ENCODE data around the gene TRAT1.

The TRAT1 gene

GRCh38 chr3:108849075-108849474, 26.5 kb downstream of the TRAT1 start:
- DNase-seq (ENCODE audit: low read depth in 2 of 2, low spot score in 1 of 2) = no peak

DNA sequence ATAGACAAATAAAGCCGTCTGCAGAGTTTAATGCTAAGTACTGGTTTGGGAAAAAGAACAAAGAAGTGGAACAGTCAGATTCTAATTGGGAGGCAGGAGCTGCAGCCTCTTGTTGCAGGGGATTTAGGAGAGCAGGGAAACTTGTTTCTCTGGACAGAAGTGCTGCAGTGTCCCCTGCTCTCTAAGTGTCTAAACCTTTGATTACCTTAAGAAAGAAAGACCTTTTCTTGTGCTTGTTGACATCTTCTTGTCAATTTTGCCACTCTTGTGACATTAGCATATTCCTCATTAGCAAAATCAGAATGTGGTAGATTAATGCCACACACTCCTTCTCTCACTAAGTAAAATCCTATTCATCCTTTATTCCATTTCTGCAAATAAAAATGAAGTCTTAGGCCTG, 38.8 kb downstream of the TRAT1 start:
- no peak for DNase-seq (ENCODE audit: low read depth in 2 of 2, low spot score in 1 of 2)

DNA sequence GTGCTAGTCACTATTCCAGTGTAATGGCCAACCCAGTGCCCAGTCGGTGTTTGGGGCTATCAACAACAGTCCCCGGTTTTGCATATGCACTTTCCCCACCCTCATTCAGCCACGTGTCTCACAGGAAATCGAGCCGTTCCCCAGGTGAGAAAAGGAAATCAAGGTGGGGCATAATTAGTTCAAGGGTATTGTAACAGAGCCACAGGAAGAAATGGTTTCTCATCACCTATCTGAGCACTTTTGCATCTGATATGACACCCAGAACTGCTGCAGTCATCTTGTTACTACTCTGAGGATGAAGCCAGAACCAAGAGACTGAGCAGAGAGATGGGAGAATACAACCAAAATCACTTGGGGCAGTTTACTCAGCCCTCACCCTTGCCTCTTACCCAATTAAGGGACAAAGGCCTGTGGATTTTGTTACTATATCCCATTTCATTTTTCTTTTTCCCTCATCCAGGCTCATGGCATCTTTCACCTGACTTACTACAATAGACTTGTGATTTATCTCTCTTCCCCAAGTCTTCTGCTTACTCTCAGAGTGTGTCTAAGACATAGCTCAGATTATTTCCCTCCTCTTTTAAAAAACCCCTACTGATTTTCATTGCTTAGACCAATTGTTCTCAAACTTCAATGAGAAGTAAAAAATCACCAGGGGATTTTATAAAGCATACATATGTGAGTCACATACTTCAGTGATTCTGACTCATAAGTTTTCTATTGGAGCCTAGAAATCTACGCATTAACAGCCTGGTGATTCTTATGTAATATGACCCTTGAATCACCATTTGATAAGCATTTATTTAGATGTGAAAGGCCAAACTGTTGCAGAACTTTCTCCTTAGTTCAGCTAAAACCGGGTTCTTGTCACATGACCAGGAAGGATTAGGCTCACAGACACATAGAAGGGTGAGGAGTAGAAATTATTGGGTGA, 40.5 kb downstream of the TRAT1 start:
- DNase-seq (ENCODE audit: low read depth in 2 of 2, low spot score in 1 of 2) = no peak

DNA sequence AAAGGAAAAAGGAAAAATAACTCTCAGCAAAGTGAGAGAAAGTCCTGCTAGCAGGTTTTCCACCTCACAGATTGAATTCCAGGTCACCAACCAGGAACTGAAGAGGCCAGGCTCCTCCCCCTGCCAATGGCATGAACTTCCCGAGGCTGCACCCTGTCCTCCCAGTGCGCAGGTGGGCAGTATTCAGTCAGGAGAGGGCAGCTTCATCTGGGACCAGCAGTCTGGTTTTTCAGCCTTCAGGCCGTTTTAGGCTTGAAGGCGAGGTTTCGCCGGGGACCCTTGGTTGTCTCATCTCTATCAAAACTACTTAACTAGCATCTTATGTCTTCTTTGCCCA, 41.2 kb downstream of the TRAT1 start:
- no peak for DNase-seq (ENCODE audit: low read depth in 2 of 2, low spot score in 1 of 2)

- DNase-seq (ENCODE audit: low read depth in 2 of 2, low spot score in 1 of 2) = no peak
Measured at GRCh38 chr3:108877901-108878300, 55.3 kb downstream of the TRAT1 start.

GRCh38 chr3:108879915-108880314, 57.3 kb downstream of the TRAT1 start:
- DNase-seq (ENCODE audit: low read depth in 2 of 2, low spot score in 1 of 2) = no peak

DNA sequence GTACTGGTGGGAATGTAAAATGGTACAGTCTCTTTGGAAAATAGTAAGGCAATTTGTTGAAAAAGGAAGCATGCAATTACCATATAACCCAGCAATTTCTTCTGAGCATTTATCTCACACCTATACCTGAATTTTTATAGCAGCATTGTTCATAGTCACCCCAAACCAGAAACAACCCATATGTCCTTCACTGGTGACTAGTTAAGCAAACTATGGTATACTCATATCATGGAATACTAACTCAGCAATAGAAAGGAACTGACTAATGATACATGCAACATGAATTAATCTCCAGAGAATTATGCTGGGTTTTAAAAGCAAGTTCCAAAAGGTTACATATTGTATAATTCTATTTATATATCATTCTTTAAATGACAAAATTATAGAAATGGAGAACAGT, 60.2 kb downstream of the TRAT1 start:
- DNase-seq (ENCODE audit: low read depth in 2 of 2, low spot score in 1 of 2) = no peak

DNA sequence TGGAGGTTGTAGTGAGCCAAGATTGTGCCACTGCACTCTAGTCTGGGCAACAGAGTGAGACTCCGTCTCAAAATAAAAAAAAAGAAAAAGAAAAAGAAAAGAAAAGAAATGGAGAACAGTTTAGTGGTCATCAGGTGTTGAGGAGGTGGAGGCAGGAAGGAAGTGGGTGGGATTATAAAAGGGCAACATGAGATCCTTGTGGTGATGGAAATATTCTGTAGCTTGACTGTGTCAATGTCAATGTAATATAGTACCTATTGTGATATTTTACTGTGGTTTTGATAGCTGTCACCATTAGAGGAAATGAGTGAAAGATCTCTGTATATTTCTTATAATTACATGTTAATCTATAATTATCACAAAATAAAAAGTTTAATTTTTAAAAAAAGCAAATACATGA, 60.8 kb downstream of the TRAT1 start:
- DNase-seq (ENCODE audit: low read depth in 2 of 2, low spot score in 1 of 2) = no peak

- DNase-seq (ENCODE audit: low read depth in 2 of 2, low spot score in 1 of 2) = no peak
Measured at GRCh38 chr3:108887121-108887520, 64.5 kb downstream of the TRAT1 start.

- no peak for DNase-seq (ENCODE audit: low read depth in 2 of 2, low spot score in 1 of 2)
Measured at GRCh38 chr3:108887777-108888176, 65.2 kb downstream of the TRAT1 start.

GRCh38 chr3:108891833-108892232, 69.2 kb downstream of the TRAT1 start:
- DNase-seq (ENCODE audit: low read depth in 2 of 2, low spot score in 1 of 2) = no peak

DNA sequence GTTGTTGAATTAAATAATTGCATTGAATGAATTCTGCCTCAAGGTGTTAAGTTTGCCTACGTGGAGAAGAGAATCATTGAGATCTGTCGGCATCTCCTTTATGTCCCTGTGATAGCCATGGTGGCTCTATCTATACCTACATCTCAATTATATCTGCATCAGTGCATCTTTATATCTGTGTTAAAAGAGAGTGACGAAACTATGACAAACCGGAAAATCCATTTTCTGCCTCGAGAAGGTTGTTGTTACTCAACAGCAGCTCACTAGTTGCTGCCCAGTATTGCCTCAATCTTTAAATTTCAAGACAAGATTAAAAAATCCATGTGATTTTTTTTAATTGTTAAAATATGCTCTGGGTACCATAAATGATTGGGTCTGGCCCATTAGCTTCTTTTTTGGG, 72.4 kb downstream of the TRAT1 start:
- no peak for DNase-seq (ENCODE audit: low read depth in 2 of 2, low spot score in 1 of 2)

- no peak for DNase-seq (ENCODE audit: low read depth in 2 of 2, low spot score in 1 of 2)
Measured at GRCh38 chr3:108897883-108898282, 75.3 kb downstream of the TRAT1 start.

DNA sequence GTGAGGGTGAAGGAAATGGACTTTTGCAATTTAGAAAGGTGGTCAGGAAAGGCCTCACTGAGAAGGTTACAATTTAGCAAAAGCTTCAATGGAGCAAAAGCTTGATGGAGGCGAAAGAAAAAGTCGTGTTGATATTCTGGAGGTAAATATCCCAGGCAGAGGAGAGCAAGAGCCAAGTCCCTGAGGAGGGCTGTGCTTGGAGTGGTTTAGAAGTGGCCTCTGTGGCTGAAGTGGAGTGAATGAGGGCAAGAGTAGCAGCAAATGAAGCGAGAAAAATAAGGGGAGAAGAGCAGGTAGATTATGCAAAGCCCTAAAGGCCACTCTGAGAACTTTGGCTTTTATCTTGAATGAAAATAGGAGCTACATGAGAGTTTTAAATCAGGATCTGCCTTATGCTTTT, 76.9 kb downstream of the TRAT1 start:
- DNase-seq (ENCODE audit: low read depth in 2 of 2, low spot score in 1 of 2) = no peak

All from stimulated activated CD8-positive, alpha-beta memory T cell treated with anti-CD3 and anti-CD28 coated beads, Interleukin-4, amount 100 ng/mL, for 4 hours (primary cell).